HepG2 (cell line): ENCODE results near the gene GGCT. TPM values are rescaled to one million over a fixed set of nuclear protein-coding genes. Genes with fewer than 3 reads are reported as not detected.

ENCODE experiments used
- ATAC-seq: fragments of 200-7000 bp; cut with Tn5 transposase; 3 replicates; pipeline ENCODE4 v1.9.1; 2020; ENCODE audit warnings: mild to moderate bottlenecking, moderate library complexity
- BruUV-seq: library from RNA; stranded (reverse); fragments of 400-500 nt; replicated peaks from 2 replicates; lab custom pipeline; 2021; lab: Mats Ljungman, UMichigan
- CTCF ChIA-PET: fragments of 300-600 bp; formaldehyde crosslinking; extraction: SDS; loops from one replicate; lab custom pipeline; 2021; ENCODE audit warnings: low total read pairs, inconsistent platforms, low intra/inter-chr PET ratio; lab: Yijun Ruan, JAX
- POLR2A ChIA-PET: fragments of 350-600 bp; sonication (Branson Sonifier 250); formaldehyde crosslinking; loops from one replicate; lab custom pipeline; 2020; ENCODE audit warnings: antibody characterized with exemption, inconsistent platforms; lab: Yijun Ruan, JAX
- DNase-seq: peaks from one replicate; pipeline ENCODE4 v3.0.0-alpha.2; 2015; ENCODE audit warnings: low spot score
- FAIRE-seq: peaks from 3 replicates; lab custom pipeline; 2011; peaks lifted over from hg19 to GRCh38; lab: Jason Lieb, UNC
- H2AFZ ChIP-seq: one replicate; pipeline ENCODE4 v1.6.1; 2011; ENCODE audit warnings: low read length, inconsistent platforms
- H3K27ac ChIP-seq: fragments of 300-600 bp; 3 replicates; pipeline ENCODE4 v1.8.0; 2011; ENCODE audit warnings: mixed run types, mild to moderate bottlenecking, mixed read lengths, low read length, inconsistent platforms; ENCODE audit not compliant: insufficient read depth; ENCODE audit errors: extremely low read length
- H3K27me3 ChIP-seq, 2 experiments: fragments of 200-600 bp in 1 of 2; 2 replicates in 1 of 2; 3 replicates in 1 of 2; pipeline versions ENCODE4 v1.6.0 to v1.8.0; 2011; ENCODE audit warnings: low read length in 2 of 2, mild to moderate bottlenecking in 2 of 2, moderate library complexity in 2 of 2, inconsistent platforms in 1 of 2; ENCODE audit not compliant: insufficient read depth in 2 of 2, control insufficient read depth in 1 of 2
- H3K36me3 ChIP-seq, 2 experiments: fragments of 200-600 bp in 1 of 2; replicated peaks in 1 of 2; 2 replicates in 1 of 2; 3 replicates in 1 of 2; pipeline versions ENCODE4 v1.5.1 to v1.8.0; 2011; ENCODE audit warnings: low read length in 2 of 2, inconsistent platforms in 1 of 2; ENCODE audit not compliant: insufficient read depth in 2 of 2, control insufficient read depth in 1 of 2
- H3K4me1 ChIP-seq: 2 replicates; pipeline ENCODE4 v1.5.1; 2012; ENCODE audit warnings: low read length, inconsistent platforms; ENCODE audit not compliant: insufficient read depth
- H3K4me2 ChIP-seq: 2 replicates; pipeline ENCODE4 v1.6.0; 2011; ENCODE audit warnings: low read depth, low read length, inconsistent platforms
- H3K4me3 ChIP-seq, 3 experiments: fragments of 200-600 bp in 1 of 3; sonication (generic), shearing (Covaris generic) in 1 of 3; replicated peaks in 1 of 3; 2 replicates each; pipeline ENCODE4 v1.5.1; 2011 to 2016; ENCODE audit warnings: low read length in 3 of 3, inconsistent platforms in 2 of 3, low read depth in 2 of 3, mild to moderate bottlenecking in 2 of 3, control low read depth in 1 of 3, mixed read lengths in 1 of 3; ENCODE audit not compliant: insufficient read depth in 1 of 3
- H3K79me2 ChIP-seq: one replicate; pipeline ENCODE4 v1.6.1; 2011; ENCODE audit warnings: low read length, inconsistent platforms; ENCODE audit not compliant: insufficient read depth
- H3K9ac ChIP-seq: 2 replicates; pipeline ENCODE4 v1.6.0; 2011; ENCODE audit warnings: mild to moderate bottlenecking, low read depth, low read length, inconsistent platforms; ENCODE audit not compliant: insufficient read depth
- H3K9me3 ChIP-seq: 2 replicates; pipeline ENCODE4 v1.5.1; 2012; ENCODE audit warnings: mild to moderate bottlenecking, low read length
- H4K20me1 ChIP-seq: 2 replicates; pipeline ENCODE4 v1.6.0; 2011; ENCODE audit warnings: inconsistent platforms, mild to moderate bottlenecking, low read length, moderate library complexity; ENCODE audit not compliant: insufficient read depth
- CBFB ChIP-seq: sonication (generic); formaldehyde crosslinking; IDR thresholded peaks from 2 replicates; pipeline ENCODE4 v1.4.0; 2020; ENCODE audit warnings: missing genetic modification reagents
- HDAC1 ChIP-seq: sonication (generic); formaldehyde crosslinking; IDR thresholded peaks from 2 replicates; pipeline ENCODE4 v1.5.1; 2020; ENCODE audit warnings: mild to moderate bottlenecking, missing genetic modification reagents
- HNRNPH1 ChIP-seq: fragments of 200-400 bp; formaldehyde crosslinking; optimal IDR thresholded peaks from 2 replicates; pipeline ENCODE3; 2017; ENCODE audit warnings: mild to moderate bottlenecking, low read depth, low read length
- KLF12 ChIP-seq: sonication (generic); formaldehyde crosslinking; IDR thresholded peaks from 2 replicates; pipeline ENCODE4 v1.4.0; 2020; ENCODE audit warnings: missing genetic modification reagents, borderline replicate concordance
- RXRB ChIP-seq: IDR thresholded peaks from 2 replicates; pipeline ENCODE4 v1.6.1; 2016; ENCODE audit warnings: borderline replicate concordance, missing genetic modification reagents, missing compliant biosample characterization
- TBX3 ChIP-seq: fragments of 450-650 bp; IDR thresholded peaks from 2 replicates; pipeline ENCODE4 v1.6.1; 2017; ENCODE audit warnings: antibody characterized with exemption, mild to moderate bottlenecking, inconsistent platforms, borderline replicate concordance
- WGBS: methylation state at CpG from one replicate; pipeline ENCODE4 v1.1.6; 2017; ENCODE audit warnings: low lambda C conversion rate; 5-methylcytosine and 5-hydroxymethylcytosine counted together
- in situ Hi-C: cut with HindIII; loops from 2 replicates; pipeline ENCODE4 v1.10.0; 2017; ENCODE audit warnings: low pct_unique_long_range_greater_than_20kb; ENCODE audit not compliant: extremely low pct_ligation_motif_present
- intact Hi-C: fragments of 100-400 bp; cut with micrococcal nuclease; formaldehyde crosslinking; loops from one replicate; pipeline ENCODE4 v1.10.0; 2022; ENCODE audit not compliant: unreplicated experiment
- polyA plus RNA-seq, 8 experiments: library from polyadenylated mRNA; depleted of rRNA in 3 of 8; stranded (reverse) in 7 of 8; unstranded in 1 of 8; fragments of >200 nt; fragmentation: Illumina TruSeq in 4 of 8; extraction: Trizol in 4 of 8; gene quantifications; 2 replicates each; pipeline versions ENCODE4 v1.2.1 to v1.2.3, GENCODE V29; 2011 to 2016; ENCODE audit warnings: low read depth in 4 of 8, missing spikeins in 1 of 8, mixed read lengths in 1 of 8; ENCODE audit not compliant: insufficient read depth in 1 of 8
- total RNA-seq, 5 experiments: library from RNA; depleted of rRNA; stranded (reverse); fragments of >200 nt; fragmentation: Illumina TruSeq; extraction: Trizol; gene quantifications; 2 replicates each; pipeline ENCODE4 v1.2.3, GENCODE V29; 2016; ENCODE audit warnings: low read depth in 1 of 5
- TF ChIP-seq, protein P1 (sequence below): sonication (generic); formaldehyde crosslinking; IDR thresholded peaks from 2 replicates; pipeline ENCODE4 v1.5.1; 2020; ENCODE audit warnings: mild to moderate bottlenecking, missing genetic modification reagents, moderate library complexity
- TF ChIP-seq, protein P2 (sequence below): sonication (generic); formaldehyde crosslinking; IDR thresholded peaks from 2 replicates; pipeline ENCODE4 v1.8.0; 2022; ENCODE audit warnings: mild to moderate bottlenecking, missing genetic modification reagents
- TF ChIP-seq, protein P3 (sequence below): IDR thresholded peaks from 2 replicates; pipeline ENCODE4 v1.4.0; 2020; ENCODE audit warnings: mild to moderate bottlenecking, missing genetic modification reagents
- TF ChIP-seq, protein P4 (sequence below): sonication (generic); formaldehyde crosslinking; IDR thresholded peaks from 2 replicates; pipeline ENCODE4 v1.9.0; 2022; ENCODE audit warnings: missing genetic modification reagents, mild to moderate bottlenecking, borderline replicate concordance

GGCT gene
- total and polyA plus RNA-seq, 2 of the 13 experiments (the other 11 are each of a cell fraction or from before 2014, with no cell fraction given), result 19.5 to 78.3 TPM

DNA sequence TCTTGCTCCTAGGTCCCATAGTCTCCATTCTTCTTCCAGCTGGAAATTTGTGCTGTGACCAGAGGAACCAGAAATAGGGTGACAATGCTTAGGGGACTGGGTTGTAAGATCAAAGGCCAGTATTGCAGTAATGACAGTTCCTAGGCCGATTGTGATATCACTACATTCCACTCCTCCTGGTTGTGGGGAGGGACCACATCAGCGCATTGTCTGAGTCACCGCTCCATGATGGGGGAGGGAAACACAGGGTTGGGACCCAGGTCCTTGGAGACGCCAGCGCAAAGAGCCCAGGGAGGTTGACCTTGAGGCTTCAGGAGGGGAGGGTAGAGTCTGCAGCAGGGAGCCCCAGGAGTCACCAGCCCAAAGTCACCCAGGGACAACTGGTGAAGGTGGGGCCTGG is 20.8 kb upstream of the GGCT start (continued):
- TF ChIP-seq, protein P1, sequence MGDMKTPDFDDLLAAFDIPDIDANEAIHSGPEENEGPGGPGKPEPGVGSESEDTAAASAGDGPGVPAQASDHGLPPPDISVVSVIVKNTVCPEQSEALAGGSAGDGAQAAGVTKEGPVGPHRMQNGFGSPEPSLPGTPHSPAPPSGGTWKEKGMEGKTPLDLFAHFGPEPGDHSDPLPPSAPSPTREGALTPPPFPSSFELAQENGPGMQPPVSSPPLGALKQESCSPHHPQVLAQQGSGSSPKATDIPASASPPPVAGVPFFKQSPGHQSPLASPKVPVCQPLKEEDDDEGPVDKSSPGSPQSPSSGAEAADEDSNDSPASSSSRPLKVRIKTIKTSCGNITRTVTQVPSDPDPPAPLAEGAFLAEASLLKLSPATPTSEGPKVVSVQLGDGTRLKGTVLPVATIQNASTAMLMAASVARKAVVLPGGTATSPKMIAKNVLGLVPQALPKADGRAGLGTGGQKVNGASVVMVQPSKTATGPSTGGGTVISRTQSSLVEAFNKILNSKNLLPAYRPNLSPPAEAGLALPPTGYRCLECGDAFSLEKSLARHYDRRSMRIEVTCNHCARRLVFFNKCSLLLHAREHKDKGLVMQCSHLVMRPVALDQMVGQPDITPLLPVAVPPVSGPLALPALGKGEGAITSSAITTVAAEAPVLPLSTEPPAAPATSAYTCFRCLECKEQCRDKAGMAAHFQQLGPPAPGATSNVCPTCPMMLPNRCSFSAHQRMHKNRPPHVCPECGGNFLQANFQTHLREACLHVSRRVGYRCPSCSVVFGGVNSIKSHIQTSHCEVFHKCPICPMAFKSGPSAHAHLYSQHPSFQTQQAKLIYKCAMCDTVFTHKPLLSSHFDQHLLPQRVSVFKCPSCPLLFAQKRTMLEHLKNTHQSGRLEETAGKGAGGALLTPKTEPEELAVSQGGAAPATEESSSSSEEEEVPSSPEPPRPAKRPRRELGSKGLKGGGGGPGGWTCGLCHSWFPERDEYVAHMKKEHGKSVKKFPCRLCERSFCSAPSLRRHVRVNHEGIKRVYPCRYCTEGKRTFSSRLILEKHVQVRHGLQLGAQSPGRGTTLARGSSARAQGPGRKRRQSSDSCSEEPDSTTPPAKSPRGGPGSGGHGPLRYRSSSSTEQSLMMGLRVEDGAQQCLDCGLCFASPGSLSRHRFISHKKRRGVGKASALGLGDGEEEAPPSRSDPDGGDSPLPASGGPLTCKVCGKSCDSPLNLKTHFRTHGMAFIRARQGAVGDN (CRISPR knock-in tag), result peak; percentile 26; the same call in 1 of the 2 replicates
- TF ChIP-seq HDAC1 (CRISPR knock-in tag), result no peak

DNA sequence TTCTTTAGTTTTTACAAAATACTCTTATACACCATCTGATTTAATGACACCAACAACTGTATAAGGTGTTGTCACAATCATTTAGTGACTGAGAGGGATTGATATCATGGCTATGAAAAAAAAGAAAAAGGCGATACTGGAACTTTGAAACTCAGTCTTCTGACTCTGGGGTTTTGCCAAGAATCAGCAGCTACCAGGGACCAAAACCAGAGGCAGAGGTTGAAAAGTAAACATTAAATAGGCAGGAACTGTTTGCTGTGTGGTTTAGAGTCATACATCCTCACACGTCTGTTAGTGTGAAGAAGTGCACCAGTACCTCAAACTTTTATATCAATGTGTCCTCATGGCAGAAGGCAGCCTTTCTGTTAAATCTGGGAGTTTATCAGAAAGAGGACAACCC is 19.9 kb upstream of the GGCT start:
- peaks cover 49% of the 10 kb centered on the region for H3K4me1 ChIP-seq
- no peak overlapping the region for H3K9ac ChIP-seq
- H3K27ac ChIP-seq, result no peak overlapping the region
- peak; percentile 52 for DNase-seq
- no peak overlapping the region for H3K4me2 ChIP-seq
- WGBS, result 3% methylated on average over 2 of the region's 2 CpGs
- no peak overlapping the region for H3K4me3 ChIP-seq
- no peaks in the 10 kb centered on the region for H3K27me3 ChIP-seq
- peak; percentile 36 for FAIRE-seq
- no peaks in the 10 kb centered on the region for H4K20me1 ChIP-seq
- no peak overlapping the region for H2AFZ ChIP-seq
- ATAC-seq, result no peak
- POLR2A ChIA-PET, result no interaction called here
- no TSS peak for BruUV-seq
- no peaks in the 10 kb centered on the region for H3K9me3 ChIP-seq
- H3K36me3 ChIP-seq, result no peaks in the 10 kb centered on the region
- no peaks in the 10 kb centered on the region for H3K79me2 ChIP-seq
- in situ Hi-C loops, result no loop called here
- CTCF ChIA-PET, result no interaction called here
- intact Hi-C loops, result no loop called here
- no peak for TF ChIP-seq KLF12
- no peak for TF ChIP-seq RXRB (CRISPR knock-in tag)
- TF ChIP-seq HNRNPH1, result no peak
- TF ChIP-seq, protein P2, sequence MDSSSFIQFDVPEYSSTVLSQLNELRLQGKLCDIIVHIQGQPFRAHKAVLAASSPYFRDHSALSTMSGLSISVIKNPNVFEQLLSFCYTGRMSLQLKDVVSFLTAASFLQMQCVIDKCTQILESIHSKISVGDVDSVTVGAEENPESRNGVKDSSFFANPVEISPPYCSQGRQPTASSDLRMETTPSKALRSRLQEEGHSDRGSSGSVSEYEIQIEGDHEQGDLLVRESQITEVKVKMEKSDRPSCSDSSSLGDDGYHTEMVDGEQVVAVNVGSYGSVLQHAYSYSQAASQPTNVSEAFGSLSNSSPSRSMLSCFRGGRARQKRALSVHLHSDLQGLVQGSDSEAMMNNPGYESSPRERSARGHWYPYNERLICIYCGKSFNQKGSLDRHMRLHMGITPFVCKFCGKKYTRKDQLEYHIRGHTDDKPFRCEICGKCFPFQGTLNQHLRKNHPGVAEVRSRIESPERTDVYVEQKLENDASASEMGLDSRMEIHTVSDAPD (CRISPR knock-in tag), result 0 out of 2 replicates have a peak, but pooled peaks have one; percentile 25
- TF ChIP-seq, protein P3, sequence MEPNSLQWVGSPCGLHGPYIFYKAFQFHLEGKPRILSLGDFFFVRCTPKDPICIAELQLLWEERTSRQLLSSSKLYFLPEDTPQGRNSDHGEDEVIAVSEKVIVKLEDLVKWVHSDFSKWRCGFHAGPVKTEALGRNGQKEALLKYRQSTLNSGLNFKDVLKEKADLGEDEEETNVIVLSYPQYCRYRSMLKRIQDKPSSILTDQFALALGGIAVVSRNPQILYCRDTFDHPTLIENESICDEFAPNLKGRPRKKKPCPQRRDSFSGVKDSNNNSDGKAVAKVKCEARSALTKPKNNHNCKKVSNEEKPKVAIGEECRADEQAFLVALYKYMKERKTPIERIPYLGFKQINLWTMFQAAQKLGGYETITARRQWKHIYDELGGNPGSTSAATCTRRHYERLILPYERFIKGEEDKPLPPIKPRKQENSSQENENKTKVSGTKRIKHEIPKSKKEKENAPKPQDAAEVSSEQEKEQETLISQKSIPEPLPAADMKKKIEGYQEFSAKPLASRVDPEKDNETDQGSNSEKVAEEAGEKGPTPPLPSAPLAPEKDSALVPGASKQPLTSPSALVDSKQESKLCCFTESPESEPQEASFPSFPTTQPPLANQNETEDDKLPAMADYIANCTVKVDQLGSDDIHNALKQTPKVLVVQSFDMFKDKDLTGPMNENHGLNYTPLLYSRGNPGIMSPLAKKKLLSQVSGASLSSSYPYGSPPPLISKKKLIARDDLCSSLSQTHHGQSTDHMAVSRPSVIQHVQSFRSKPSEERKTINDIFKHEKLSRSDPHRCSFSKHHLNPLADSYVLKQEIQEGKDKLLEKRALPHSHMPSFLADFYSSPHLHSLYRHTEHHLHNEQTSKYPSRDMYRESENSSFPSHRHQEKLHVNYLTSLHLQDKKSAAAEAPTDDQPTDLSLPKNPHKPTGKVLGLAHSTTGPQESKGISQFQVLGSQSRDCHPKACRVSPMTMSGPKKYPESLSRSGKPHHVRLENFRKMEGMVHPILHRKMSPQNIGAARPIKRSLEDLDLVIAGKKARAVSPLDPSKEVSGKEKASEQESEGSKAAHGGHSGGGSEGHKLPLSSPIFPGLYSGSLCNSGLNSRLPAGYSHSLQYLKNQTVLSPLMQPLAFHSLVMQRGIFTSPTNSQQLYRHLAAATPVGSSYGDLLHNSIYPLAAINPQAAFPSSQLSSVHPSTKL (CRISPR knock-in tag), result 0 out of 2 replicates have a peak, but pooled peaks have one; percentile 14
- TF ChIP-seq TBX3, result peak; percentile 55; the same call in 1 of the 2 replicates
- 0 out of 2 replicates have a peak, but pooled peaks have one; percentile 41 for TF ChIP-seq CBFB (CRISPR knock-in tag)
- TF ChIP-seq, protein P4, sequence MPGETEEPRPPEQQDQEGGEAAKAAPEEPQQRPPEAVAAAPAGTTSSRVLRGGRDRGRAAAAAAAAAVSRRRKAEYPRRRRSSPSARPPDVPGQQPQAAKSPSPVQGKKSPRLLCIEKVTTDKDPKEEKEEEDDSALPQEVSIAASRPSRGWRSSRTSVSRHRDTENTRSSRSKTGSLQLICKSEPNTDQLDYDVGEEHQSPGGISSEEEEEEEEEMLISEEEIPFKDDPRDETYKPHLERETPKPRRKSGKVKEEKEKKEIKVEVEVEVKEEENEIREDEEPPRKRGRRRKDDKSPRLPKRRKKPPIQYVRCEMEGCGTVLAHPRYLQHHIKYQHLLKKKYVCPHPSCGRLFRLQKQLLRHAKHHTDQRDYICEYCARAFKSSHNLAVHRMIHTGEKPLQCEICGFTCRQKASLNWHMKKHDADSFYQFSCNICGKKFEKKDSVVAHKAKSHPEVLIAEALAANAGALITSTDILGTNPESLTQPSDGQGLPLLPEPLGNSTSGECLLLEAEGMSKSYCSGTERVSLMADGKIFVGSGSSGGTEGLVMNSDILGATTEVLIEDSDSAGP (CRISPR knock-in tag), result no peak
